SK-N-SH (cell line): ENCODE results near the gene TNFRSF19.

Source experiments
- CTCF ChIP-seq: fragments of 200-600 bp; sonication (generic); IDR thresholded peaks from 2 replicates; pipeline ENCODE4 v1.6.1; 2017; ENCODE audit warnings: antibody characterized with exemption, mild to moderate bottlenecking, moderate library complexity
- ELF1 ChIP-seq: IDR thresholded peaks from 2 replicates; pipeline ENCODE4 v1.4.0; 2012
- EP300 ChIP-seq, 2 experiments: IDR thresholded peaks; 2 replicates each; pipeline versions ENCODE4 v1.4.0 to v1.6.1; 2012; ENCODE audit warnings: borderline replicate concordance in 1 of 2, low read depth in 1 of 2, low read length in 1 of 2
- EZH2phosphoT487 ChIP-seq: fragments of 200-600 bp; sonication (generic); IDR thresholded peaks from 2 replicates; pipeline ENCODE4 v1.6.1; 2017; ENCODE audit warnings: low read depth, mixed run types, mild to moderate bottlenecking, antibody characterized with exemption, moderate library complexity, borderline replicate concordance
- FOXM1 ChIP-seq: IDR thresholded peaks from 2 replicates; pipeline ENCODE4 v1.4.0; 2012; ENCODE audit warnings: low read depth, mild to moderate bottlenecking
- MXI1 ChIP-seq: IDR thresholded peaks from 2 replicates; pipeline ENCODE4 v1.6.1; 2012; ENCODE audit warnings: mild to moderate bottlenecking, low read depth, low read length, improper control_type of control experiment
- NRF1 ChIP-seq: IDR thresholded peaks from 2 replicates; pipeline ENCODE4 v1.6.1; 2012; ENCODE audit warnings: low read depth, mild to moderate bottlenecking, low read length
- POLR2AphosphoS5 ChIP-seq: IDR thresholded peaks from 2 replicates; pipeline ENCODE4 v1.6.1; 2012; ENCODE audit warnings: low read depth, low read length
- RAD21 ChIP-seq: IDR thresholded peaks from 2 replicates; pipeline ENCODE4 v1.6.1; 2012; ENCODE audit warnings: mild to moderate bottlenecking, low read length
- SIN3A ChIP-seq: IDR thresholded peaks from 2 replicates; pipeline ENCODE4 v1.6.1; 2012; ENCODE audit warnings: low read depth, mild to moderate bottlenecking, low read length, moderate library complexity, borderline replicate concordance
- ZBTB33 ChIP-seq: IDR thresholded peaks from 2 replicates; pipeline ENCODE4 v1.4.0; 2012; ENCODE audit warnings: low read depth, borderline replicate concordance

GRCh38 chr13:23680845-23681669 lies 110.8 kb downstream of the TNFRSF19 start:
- TF ChIP-seq RAD21 (no peak), MXI1 (no peak), SIN3A (no peak), ELF1 (no peak), POLR2AphosphoS5 (no peak), CTCF (no peak), NRF1 (no peak), EZH2phosphoT487 (no peak), ZBTB33 (no peak), FOXM1 (no peak), EP300 (IDR thresholded peaks at IDR 0.05; ENCODE audit: borderline replicate concordance in 1 of 2, low read depth in 1 of 2, low read length in 1 of 2) (no peak)
